CD4-positive, alpha-beta T cell treated with Interferon alpha-2 for 1 hour (primary cell): ENCODE measurements around the gene NOB1.
"Not testable (repeated sequence)": the region's sequence is repeated elsewhere in the genome, so short reads cannot be mapped to it uniquely, and the experiment has no call there.

Experiments used
- DNase-seq, 2 donors: peaks; one replicate each; pipeline ENCODE4 v3.0.0-alpha.2; 2020 to 2022

Gene NOB1

GRCh38 chr16:69757375-69757774 is 2.6 kb upstream of the NOB1 start:
- DNase-seq = not testable (repeated sequence)

GRCh38 chr16:69756705-69757104 is 2.0 kb upstream of the NOB1 start:
- DNase-seq = no peak

GRCh38 chr16:69754143-69754468 is 620 bp downstream of the NOB1 start:
- DNase-seq = no peak

- DNase-seq = no peak
These were observed 5.9 kb downstream of the NOB1 start for GRCh38 chr16:69748694-69749345.

GRCh38 chr16:69747115-69747514 is 7.6 kb downstream of the NOB1 start:
- no peak for DNase-seq

GRCh38 chr16:69745959-69746358 is 8.8 kb downstream of the NOB1 start:
- DNase-seq = no peak

- no peak for DNase-seq
These were observed 9.5 kb downstream of the NOB1 start for GRCh38 chr16:69745232-69745612.

- no peak for DNase-seq
These were observed 10.1 kb downstream of the NOB1 start for GRCh38 chr16:69744363-69745231.

- no peak for DNase-seq
These were observed 12.5 kb downstream of the NOB1 start for GRCh38 chr16:69741951-69742904.

- DNase-seq = no peak
These were observed 13.2 kb downstream of the NOB1 start for GRCh38 chr16:69741519-69741918.

GRCh38 chr16:69732101-69732500 is 22.6 kb downstream of the NOB1 start:
- DNase-seq = no peak

- not testable (repeated sequence) for DNase-seq
These were observed 23.4 kb downstream of the NOB1 start for GRCh38 chr16:69731280-69731679.

GRCh38 chr16:69729030-69729429 is 25.7 kb downstream of the NOB1 start:
- DNase-seq = not testable (repeated sequence)

GRCh38 chr16:69727916-69728270 is 26.8 kb downstream of the NOB1 start:
- no peak for DNase-seq

GRCh38 chr16:69726313-69727060 is 28.2 kb downstream of the NOB1 start, which contains the start of gene NQO1:
NQO1 (minus strand) TSS chr16:69726560; CDS start chr16:69726439, 121 bp downstream.
- peak; percentile 84 to 88 for DNase-seq

- DNase-seq = no peak
These were observed 29.0 kb downstream of the NOB1 start for GRCh38 chr16:69725480-69726312.

- no peak for DNase-seq
These were observed 29.7 kb downstream of the NOB1 start for GRCh38 chr16:69724981-69725479.

GRCh38 chr16:69724414-69724873 is 30.3 kb downstream of the NOB1 start:
- DNase-seq = no peak

GRCh38 chr16:69721441-69721957 is 33.2 kb downstream of the NOB1 start:
- DNase-seq = no peak

GRCh38 chr16:69720822-69721430 is 33.8 kb downstream of the NOB1 start:
- no peak for DNase-seq
